Activated T-helper 17 cell treated with anti-CD3 and anti-CD28 coated beads, Interleukin-2, amount 50 U/mL, for 72 hours (primary cell): ENCODE data around the gene RAB18. TPM values are rescaled to one million over a fixed set of nuclear protein-coding genes. Genes with fewer than 3 reads are reported as not detected.
"Not testable (repeated sequence)": the region's sequence is repeated elsewhere in the genome, so short reads cannot be mapped to it uniquely, and the experiment has no call there.

Experiments used
- ATAC-seq: fragments of 150-1000 bp; cut with Tn5 transposase; replicated peaks from 2 replicates; pipeline ENCODE4 v1.10.0; 2021; ENCODE audit warnings: mild to moderate bottlenecking, moderate library complexity
- H3K27ac Mint-ChIP-seq: one replicate; pipeline ENCODE4 v1.8.0; 2022; ENCODE audit warnings: mixed read lengths
- H3K27me3 Mint-ChIP-seq: one replicate; pipeline ENCODE4 v1.8.0; 2022; ENCODE audit warnings: mixed read lengths
- H3K36me3 Mint-ChIP-seq: one replicate; pipeline ENCODE4 v1.8.0; 2022; ENCODE audit warnings: low read depth, mild to moderate bottlenecking, mixed read lengths
- H3K4me1 Mint-ChIP-seq: one replicate; pipeline ENCODE4 v1.8.0; 2022; ENCODE audit warnings: mixed read lengths
- H3K4me3 Mint-ChIP-seq: one replicate; pipeline ENCODE4 v1.8.0; 2022; ENCODE audit warnings: mild to moderate bottlenecking, mixed read lengths
- H3K9me3 Mint-ChIP-seq: one replicate; pipeline ENCODE4 v1.8.0; 2022; ENCODE audit warnings: mixed read lengths
- total RNA-seq, 2 donors: library from RNA; stranded (reverse); gene quantifications; one replicate each; pipeline ENCODE4 v1.2.3, GENCODE V29; 2022

The RAB18 gene
- 10 to 100 TPM; 56.6 to 78.1 TPM for total RNA-seq

- peak; percentile 97 for ATAC-seq
- Mint-ChIP-seq H3K27ac (peak within 1 kb of the TSS; percentile 100), H3K27me3 (no peaks in the 10 kb centered on the region), H3K4me1 (peaks cover 33% of the 10 kb centered on the region), H3K4me3 (peak within 1 kb of the TSS; percentile 98), H3K9me3 (no peaks in the 10 kb centered on the region), H3K36me3 (peaks cover 50% of the 10 kb centered on the region)
Measured at GRCh38 chr10:27504007-27504807, at the start of gene RAB18. Gene RAB18, plus strand, starts transcription at chr10:27504304. Its CDS starts 66 bp downstream, at chr10:27504370.

GRCh38 chr10:27454837-27455236, 49.3 kb upstream of the RAB18 start:
- no peaks in the 10 kb centered on the region for H3K36me3 Mint-ChIP-seq

GRCh38 chr10:27457261-27457945, 46.7 kb upstream of the RAB18 start:
- Mint-ChIP-seq H3K9me3 (no peaks in the 10 kb centered on the region), H3K4me3 (no peak overlapping the region), H3K36me3 (no peaks in the 10 kb centered on the region), H3K4me1 (peaks cover 6% of the 10 kb centered on the region), H3K27me3 (no peaks in the 10 kb centered on the region), H3K27ac (no peak overlapping the region)
- ATAC-seq: no peak

More at GRCh38 chr10:27454837-27455236, 49.3 kb upstream of the RAB18 start:
- no peaks in the 10 kb centered on the region for H3K9me3 Mint-ChIP-seq
- no peak overlapping the region for H3K27ac Mint-ChIP-seq
- no peak overlapping the region for H3K4me3 Mint-ChIP-seq
- no peak for ATAC-seq
- H3K4me1 Mint-ChIP-seq: peaks cover 6% of the 10 kb centered on the region
- no peaks in the 10 kb centered on the region for H3K27me3 Mint-ChIP-seq

- Mint-ChIP-seq H3K36me3 (no peaks in the 10 kb centered on the region), H3K27ac (no peak overlapping the region), H3K27me3 (no peaks in the 10 kb centered on the region), H3K4me3 (no peak overlapping the region), H3K4me1 (peaks cover 6% of the 10 kb centered on the region), H3K9me3 (no peaks in the 10 kb centered on the region)
- ATAC-seq: no peak
Measured at GRCh38 chr10:27457966-27458365, 46.1 kb upstream of the RAB18 start.

GRCh38 chr10:27461312-27461711, 42.8 kb upstream of the RAB18 start:
- H3K27ac Mint-ChIP-seq: no peak overlapping the region
- no peak for ATAC-seq
- H3K9me3 Mint-ChIP-seq: no peaks in the 10 kb centered on the region
- H3K36me3 Mint-ChIP-seq: no peaks in the 10 kb centered on the region
- H3K4me1 Mint-ChIP-seq: peaks cover 30% of the 10 kb centered on the region
- no peaks in the 10 kb centered on the region for H3K27me3 Mint-ChIP-seq
- H3K4me3 Mint-ChIP-seq: no peak overlapping the region

- H3K4me3 Mint-ChIP-seq: peak overlapping the region; percentile 46
- H3K4me1 Mint-ChIP-seq: peaks cover 26% of the 10 kb centered on the region
- H3K36me3 Mint-ChIP-seq: no peaks in the 10 kb centered on the region
- ATAC-seq: no peak
- no peaks in the 10 kb centered on the region for H3K9me3 Mint-ChIP-seq
- H3K27me3 Mint-ChIP-seq: no peaks in the 10 kb centered on the region
- H3K27ac Mint-ChIP-seq: peak overlapping the region; percentile 71
Measured at GRCh38 chr10:27463961-27464360, 40.1 kb upstream of the RAB18 start.

- Mint-ChIP-seq H3K27ac (peak overlapping the region; percentile 71), H3K4me1 (peaks cover 26% of the 10 kb centered on the region), H3K9me3 (no peaks in the 10 kb centered on the region), H3K36me3 (no peaks in the 10 kb centered on the region), H3K4me3 (peak overlapping the region; percentile 46), H3K27me3 (no peaks in the 10 kb centered on the region)
- peak; percentile 82 for ATAC-seq
Measured at GRCh38 chr10:27464993-27465392, 39.1 kb upstream of the RAB18 start.

- peaks cover 26% of the 10 kb centered on the region for H3K4me1 Mint-ChIP-seq
- H3K27me3 Mint-ChIP-seq, H3K9me3 Mint-ChIP-seq: not testable (repeated sequence)
Measured at GRCh38 chr10:27465596-27465995, 38.5 kb upstream of the RAB18 start.

GRCh38 chr10:27470885-27471284, 33.2 kb upstream of the RAB18 start:
- no peaks in the 10 kb centered on the region for H3K9me3 Mint-ChIP-seq
- no peak for ATAC-seq
- H3K27me3 Mint-ChIP-seq: peaks cover 7% of the 10 kb centered on the region

More at GRCh38 chr10:27465596-27465995, 38.5 kb upstream of the RAB18 start:
- H3K36me3 Mint-ChIP-seq, ATAC-seq: not testable (repeated sequence)
- Mint-ChIP-seq H3K4me3 (peak overlapping the region; percentile 46), H3K27ac (peak overlapping the region; percentile 71)

GRCh38 chr10:27474741-27475140, 29.4 kb upstream of the RAB18 start:
- Mint-ChIP-seq H3K27ac (no peak overlapping the region), H3K9me3 (no peaks in the 10 kb centered on the region), H3K36me3 (no peaks in the 10 kb centered on the region), H3K4me1 (no peaks in the 10 kb centered on the region), H3K27me3 (peaks cover 7% of the 10 kb centered on the region), H3K4me3 (no peak overlapping the region)
- no peak for ATAC-seq

More at GRCh38 chr10:27470885-27471284, 33.2 kb upstream of the RAB18 start:
- no peaks in the 10 kb centered on the region for H3K36me3 Mint-ChIP-seq
- no peak overlapping the region for H3K27ac Mint-ChIP-seq
- H3K4me1 Mint-ChIP-seq: peaks cover 6% of the 10 kb centered on the region
- H3K4me3 Mint-ChIP-seq: no peak overlapping the region

- ATAC-seq: no peak
Measured at GRCh38 chr10:27479016-27479415, 25.1 kb upstream of the RAB18 start.

GRCh38 chr10:27481486-27481885, 22.6 kb upstream of the RAB18 start:
- H3K27me3 Mint-ChIP-seq: peaks cover 6% of the 10 kb centered on the region
- H3K4me3 Mint-ChIP-seq: no peak overlapping the region
- H3K4me1 Mint-ChIP-seq: no peaks in the 10 kb centered on the region
- no peak for ATAC-seq
- H3K36me3 Mint-ChIP-seq: no peaks in the 10 kb centered on the region
- no peak overlapping the region for H3K27ac Mint-ChIP-seq
- H3K9me3 Mint-ChIP-seq: no peaks in the 10 kb centered on the region

More at GRCh38 chr10:27479016-27479415, 25.1 kb upstream of the RAB18 start:
- Mint-ChIP-seq H3K4me3 (no peak overlapping the region), H3K4me1 (no peaks in the 10 kb centered on the region), H3K36me3 (no peaks in the 10 kb centered on the region), H3K9me3 (no peaks in the 10 kb centered on the region), H3K27me3 (no peaks in the 10 kb centered on the region), H3K27ac (no peak overlapping the region)

- H3K36me3 Mint-ChIP-seq: no peaks in the 10 kb centered on the region
Measured at GRCh38 chr10:27482984-27483956, 20.8 kb upstream of the RAB18 start.

GRCh38 chr10:27485368-27485767, 18.7 kb upstream of the RAB18 start:
- no peak overlapping the region for H3K27ac Mint-ChIP-seq
- H3K36me3 Mint-ChIP-seq: no peaks in the 10 kb centered on the region
- no peaks in the 10 kb centered on the region for H3K9me3 Mint-ChIP-seq
- no peak for ATAC-seq
- peaks cover 20% of the 10 kb centered on the region for H3K27me3 Mint-ChIP-seq
- no peak overlapping the region for H3K4me3 Mint-ChIP-seq
- no peaks in the 10 kb centered on the region for H3K4me1 Mint-ChIP-seq

More at GRCh38 chr10:27482984-27483956, 20.8 kb upstream of the RAB18 start:
- no peak overlapping the region for H3K4me3 Mint-ChIP-seq
- no peaks in the 10 kb centered on the region for H3K4me1 Mint-ChIP-seq
- no peaks in the 10 kb centered on the region for H3K9me3 Mint-ChIP-seq
- H3K27me3 Mint-ChIP-seq: peaks cover 17% of the 10 kb centered on the region
- no peak overlapping the region for H3K27ac Mint-ChIP-seq
- ATAC-seq: no peak
